ENCODE measurements around the gene VEGFA. TPM values are rescaled to one million over a fixed set of nuclear protein-coding genes. Genes with fewer than 3 reads are reported as not detected.

VEGFA gene
- total and polyA plus RNA-seq, 2 of the 8 experiments (the other 6 are each of a cell fraction or from before 2014, with no cell fraction given) = 42.2 to 58.5 TPM

DNA sequence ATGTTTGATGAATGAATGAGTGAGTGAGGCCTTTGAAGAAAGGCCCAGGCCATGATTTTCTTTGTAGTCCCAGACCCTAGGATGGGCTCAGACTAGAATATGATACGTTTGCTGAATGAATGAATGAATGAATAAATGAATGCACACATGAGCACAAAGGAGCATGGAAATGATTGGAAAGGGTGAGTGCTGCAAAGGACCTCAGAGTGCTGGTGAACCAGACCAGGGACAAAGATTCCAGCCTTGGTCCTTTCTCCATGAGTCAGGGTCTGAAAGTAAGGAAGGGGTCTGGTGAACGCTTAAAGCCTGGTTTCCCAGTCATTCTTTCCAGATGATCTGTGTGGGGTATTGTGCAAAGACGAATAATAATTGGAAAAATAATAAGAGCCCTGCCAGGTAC lies 42.4 kb upstream of the VEGFA start:
- H2BK12ac ChIP-seq (ENCODE audit: low read depth, low read length) = no peak overlapping the region
- H4K5ac ChIP-seq (ENCODE audit: insufficient read length, low read depth, low read length) = no peak overlapping the region
- no peaks in the 10 kb centered on the region for H3K79me2 ChIP-seq (ENCODE audit: control insufficient read depth in 1 of 2, insufficient read depth in 2 of 2, low read length in 2 of 2)
- no peaks in the 10 kb centered on the region for H3K9me3 ChIP-seq (ENCODE audit: insufficient read depth in 2 of 2, low read depth in 1 of 2, low read length in 1 of 2)
- H3K4me3 ChIP-seq (ENCODE audit: extremely low read depth in 1 of 4, insufficient read depth in 2 of 4, low read depth in 3 of 4, low read length in 4 of 4) = no peak overlapping the region
- no peaks in the 10 kb centered on the region for H3K23me2 ChIP-seq (ENCODE audit: low read depth, low read length)
- H2BK20ac ChIP-seq (ENCODE audit: low read length) = no peak overlapping the region
- no peak overlapping the region for H4K91ac ChIP-seq (replicated peaks; ENCODE audit: insufficient read length, low read length)
- no peaks in the 10 kb centered on the region for H3K79me1 ChIP-seq (ENCODE audit: low read depth, low read length)
- H4K8ac ChIP-seq (ENCODE audit: extremely low read depth, insufficient read depth, low read length) = no peak overlapping the region
- no peak for TF ChIP-seq KDM1A (IDR thresholded peaks at IDR 0.05; ENCODE audit: borderline replicate concordance, low read length)
- no peak for TF ChIP-seq RNF2 (IDR thresholded peaks at IDR 0.05; ENCODE audit: borderline replicate concordance, low read depth, low read length, missing control alignments, poor library complexity, severe bottlenecking)
- TF ChIP-seq SP2 (IDR thresholded peaks at IDR 0.05; ENCODE audit: low read length) = no peak
- no peak for TF ChIP-seq EZH2 (IDR thresholded peaks at IDR 0.05; ENCODE audit: low read depth, low read length, severe bottlenecking)
- no peak for TF ChIP-seq RAD21 (IDR thresholded peaks at IDR 0.05 in 1 of 2, conservative IDR thresholded peaks at IDR 0.05 in 1 of 2; ENCODE audit: low read depth in 2 of 2, low read length in 2 of 2)
- TF ChIP-seq, protein P1, sequence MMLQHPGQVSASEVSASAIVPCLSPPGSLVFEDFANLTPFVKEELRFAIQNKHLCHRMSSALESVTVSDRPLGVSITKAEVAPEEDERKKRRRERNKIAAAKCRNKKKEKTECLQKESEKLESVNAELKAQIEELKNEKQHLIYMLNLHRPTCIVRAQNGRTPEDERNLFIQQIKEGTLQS (IDR thresholded peaks at IDR 0.05; ENCODE audit: insufficient read depth, low read depth, low read length) = no peak
- TF ChIP-seq ZNF274 (IDR thresholded peaks at IDR 0.05; ENCODE audit: borderline replicate concordance, extremely low read depth, low read length) = no peak
- no peak for TF ChIP-seq POLR2AphosphoS5 (IDR thresholded peaks at IDR 0.05; ENCODE audit: low read depth, low read length)
- no peak for TF ChIP-seq CBX5 (IDR thresholded peaks at IDR 0.05; ENCODE audit: low read depth, low read length)
- TF ChIP-seq EP300 (IDR thresholded peaks at IDR 0.05; ENCODE audit: borderline replicate concordance in 1 of 2, low read depth in 2 of 2, low read length in 2 of 2) = no peak
- no peak for TF ChIP-seq TCF12 (IDR thresholded peaks at IDR 0.05; ENCODE audit: low read depth, low read length)
- H4K20me1 ChIP-seq (replicated peaks in 1 of 2; ENCODE audit: control insufficient read depth in 1 of 2, insufficient read depth in 2 of 2, low read length in 2 of 2) = no peaks in the 10 kb centered on the region
- no peaks in the 10 kb centered on the region for H3K27me3 ChIP-seq (replicated peaks in 1 of 4; ENCODE audit: control insufficient read depth in 3 of 4, extremely low read depth in 1 of 4, insufficient read depth in 3 of 4, low read length in 3 of 4)
- no peak overlapping the region for H3K9ac ChIP-seq (replicated peaks in 1 of 4; ENCODE audit: extremely low read depth in 1 of 4, low read depth in 3 of 4, low read length in 3 of 4)
- H3K36me3 ChIP-seq (ENCODE audit: control insufficient read depth in 2 of 4, insufficient read depth in 4 of 4, low read length in 3 of 4) = no peaks in the 10 kb centered on the region
- no peak overlapping the region for H2AFZ ChIP-seq (ENCODE audit: low read length)
- no peak overlapping the region for H3K27ac ChIP-seq (ENCODE audit: low read depth, low read length)
- no peak overlapping the region for H3K18ac ChIP-seq (ENCODE audit: extremely low read depth, low read length)
- DNase-seq (ENCODE audit: low read depth in 1 of 2, low spot score in 2 of 2) (no peak), FAIRE-seq (no peak)
- H3K4ac ChIP-seq (replicated peaks; ENCODE audit: insufficient read length, low read depth, low read length) = no peak overlapping the region
- H2BK120ac ChIP-seq (replicated peaks; ENCODE audit: low read depth, low read length) = no peak overlapping the region
- no peak overlapping the region for H3K56ac ChIP-seq (replicated peaks; ENCODE audit: insufficient read length, low read depth, low read length)
- no peak overlapping the region for H3K23ac ChIP-seq (ENCODE audit: insufficient read length)
- ChIA-PET CTCF (ENCODE audit: partially characterized antibody) (interaction anchor here (0.8 to 1.4 kb wide), 6 partner anchors 31 to 351 kb away, joined by 3 to 6 read pairs (median 4); no protein-coding TSS in a partner anchor), POLR2A (ENCODE audit: partially characterized antibody) (no interaction called here)
- no peak overlapping the region for H2AK5ac ChIP-seq (ENCODE audit: low read depth, low read length)
- no peak overlapping the region for H2BK15ac ChIP-seq (ENCODE audit: low read length)
- H2BK5ac ChIP-seq (ENCODE audit: low read depth, low read length) = no peak overlapping the region
- peaks cover 0 to 8% (median 0%) of the 10 kb centered on the region in 4 experiments; a peak in 4 of 7 replicates for H3K4me1 ChIP-seq (replicated peaks in 1 of 4; ENCODE audit: control insufficient read depth in 3 of 4, insufficient read depth in 4 of 4, low read length in 3 of 4)
- 70% methylated on average over 3 of the region's 3 CpGs; no CpG with 5 or more reads in 1 of the 2 experiments for WGBS, 2 experiments (ENCODE audit: extremely low coverage in 1 of 2, insufficient coverage in 1 of 2, insufficient read length in 1 of 2, insufficient replicate concordance in 2 of 2, low coverage in 1 of 2, low lambda C conversion rate in 2 of 2, missing lambda C conversion rate in 1 of 2)
- no peak overlapping the region for H3K4me2 ChIP-seq (ENCODE audit: insufficient read depth in 1 of 2, low read depth in 2 of 2, low read length in 2 of 2)
- no peak overlapping the region for H3K14ac ChIP-seq (ENCODE audit: insufficient read length)
